Subcutaneous abdominal adipose tissue (tissue), 5 donors: ENCODE results near the gene CYB5B.

Source experiments
- H3K27ac ChIP-seq: one replicate; pipeline ENCODE4 v1.7.0; 2013; ENCODE audit warnings: low read depth, mild to moderate bottlenecking, inconsistent platforms, low read length, moderate library complexity
- H3K27me3 ChIP-seq, 5 donors: one replicate each; pipeline ENCODE4 v1.7.0; 2013; ENCODE audit warnings: low read length in 5 of 5, inconsistent platforms in 1 of 5; ENCODE audit not compliant: control insufficient read depth in 5 of 5, insufficient read depth in 4 of 5
- H3K36me3 ChIP-seq, 5 donors: one replicate each; pipeline ENCODE4 v1.7.0; 2013; ENCODE audit warnings: low read length in 5 of 5; ENCODE audit not compliant: control insufficient read depth in 5 of 5, insufficient read depth in 5 of 5
- H3K4me1 ChIP-seq, 5 donors: one replicate each; pipeline ENCODE4 v1.7.0; 2013; ENCODE audit warnings: low read length in 5 of 5, mild to moderate bottlenecking in 3 of 5, moderate library complexity in 1 of 5; ENCODE audit not compliant: control insufficient read depth in 5 of 5, insufficient read depth in 5 of 5
- H3K4me3 ChIP-seq, 5 donors: one replicate each; pipeline ENCODE4 v1.7.0; 2013; ENCODE audit warnings: low read length in 5 of 5, low read depth in 1 of 5
- H3K9ac ChIP-seq, 5 donors: one replicate each; pipeline ENCODE4 v1.7.0; 2013; ENCODE audit warnings: low read length in 5 of 5, mild to moderate bottlenecking in 4 of 5, moderate library complexity in 3 of 5
- H3K9me3 ChIP-seq, 5 donors: one replicate each; pipeline ENCODE4 v1.7.0; 2013; ENCODE audit warnings: low read length in 5 of 5; ENCODE audit not compliant: control insufficient read depth in 5 of 5
- donor health status: healthy.
- donor health status: healthy.
- donor health status: healthy.
- donor health status: healthy.
- donor health status: healthy.

CYB5B gene

DNA sequence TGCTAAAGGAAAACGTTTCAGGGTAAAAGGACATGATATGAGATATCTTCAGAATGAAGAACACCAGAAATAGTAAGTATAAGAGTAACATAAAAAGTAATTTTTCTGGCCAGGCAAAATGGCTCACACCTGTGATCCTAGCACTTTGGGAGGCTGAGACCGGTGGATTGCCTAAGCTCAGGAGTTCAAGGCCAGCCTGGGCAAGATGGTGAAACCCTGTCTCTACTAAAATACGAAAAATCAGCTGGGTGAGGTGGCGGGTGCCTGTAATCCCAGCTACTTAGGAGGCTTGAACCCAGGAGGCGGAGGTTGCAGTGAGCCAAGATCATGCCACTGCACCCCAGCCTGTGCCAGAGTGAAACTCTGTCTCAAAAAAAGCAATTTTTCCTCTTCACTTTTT is 84.7 kb downstream of the CYB5B start:
- no peaks in the 10 kb centered on the region for H3K27me3 ChIP-seq

DNA sequence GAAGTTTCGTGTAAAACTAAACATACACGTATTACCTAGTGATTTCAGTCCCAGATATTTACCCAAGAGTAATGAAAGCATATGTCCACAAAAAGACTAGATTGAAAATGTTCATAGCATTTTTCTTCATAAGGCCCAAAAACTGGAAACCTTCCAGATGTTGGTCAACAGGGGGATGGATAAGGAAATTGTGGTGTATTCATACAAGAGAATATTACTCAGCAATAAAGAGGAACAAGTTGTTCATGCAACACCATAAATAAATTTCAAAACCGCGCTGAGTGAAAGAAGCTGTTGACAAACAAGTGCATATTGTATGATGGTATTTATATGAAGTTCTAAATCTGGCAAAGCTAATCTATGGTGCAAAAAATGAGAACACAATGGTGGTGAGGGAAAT is 87.2 kb downstream of the CYB5B start:
- Histone ChIP-seq H3K4me1 (peaks cover 0 to 4% (median 0%) of the 10 kb centered on the region in 5 donors), H3K27ac (no peak overlapping the region), H3K4me3 (no peak overlapping the region), H3K27me3 (no peaks in the 10 kb centered on the region), H3K9ac (no peak overlapping the region), H3K9me3 (no peaks in the 10 kb centered on the region), H3K36me3 (no peaks in the 10 kb centered on the region)

More for the DNA sequence above, 84.7 kb downstream of the CYB5B start:
- Histone ChIP-seq H3K9me3 (no peaks in the 10 kb centered on the region), H3K4me1 (peaks cover 0 to 4% (median 0%) of the 10 kb centered on the region in 5 donors), H3K9ac (no peak overlapping the region), H3K27ac (no peak overlapping the region), H3K4me3 (no peak overlapping the region), H3K36me3 (no peaks in the 10 kb centered on the region)

DNA sequence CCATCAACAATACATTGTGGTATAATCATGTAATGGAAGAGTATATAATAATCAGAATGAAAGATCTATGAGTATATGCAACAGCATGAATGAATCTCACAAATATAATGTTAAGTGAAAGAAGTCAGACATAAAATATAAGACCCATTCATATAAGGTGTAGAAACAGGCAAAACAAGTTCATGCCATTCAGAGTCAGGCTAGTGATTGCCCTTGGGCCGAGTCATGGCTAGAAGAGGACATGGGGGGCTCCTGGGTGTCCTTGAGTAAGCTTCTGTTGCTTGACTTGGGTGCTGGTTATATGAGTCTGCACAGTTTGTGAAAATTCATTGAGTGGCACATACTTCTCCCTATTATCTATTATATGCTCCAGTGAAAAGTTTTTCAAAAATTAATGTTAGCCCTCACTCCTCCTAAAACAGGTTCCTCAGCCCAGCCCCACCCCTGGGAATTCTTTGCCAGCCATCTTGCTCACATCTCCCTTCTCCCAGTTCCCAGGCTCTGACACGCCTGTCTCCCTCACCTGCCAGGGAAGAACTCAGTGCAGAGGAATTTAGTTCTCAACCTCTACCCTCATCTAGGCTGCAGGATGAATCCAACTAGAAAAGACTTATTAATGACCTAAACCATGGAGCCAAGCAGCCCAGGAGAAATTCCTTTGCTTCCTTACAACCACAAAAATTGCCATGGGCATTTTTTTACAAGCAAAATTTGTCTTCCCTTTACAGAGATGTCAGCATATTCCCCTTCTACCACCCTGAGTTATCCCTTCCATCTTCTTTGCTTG is 89.0 kb downstream of the CYB5B start:
- no peak overlapping the region for H3K4me3 ChIP-seq
- no peaks in the 10 kb centered on the region for H3K9me3 ChIP-seq
- H3K9ac ChIP-seq: no peak overlapping the region
- peaks cover 0 to 4% (median 0%) of the 10 kb centered on the region in 5 donors for H3K4me1 ChIP-seq
- H3K36me3 ChIP-seq: no peaks in the 10 kb centered on the region
- H3K27ac ChIP-seq: no peak overlapping the region
- H3K27me3 ChIP-seq: no peaks in the 10 kb centered on the region

DNA sequence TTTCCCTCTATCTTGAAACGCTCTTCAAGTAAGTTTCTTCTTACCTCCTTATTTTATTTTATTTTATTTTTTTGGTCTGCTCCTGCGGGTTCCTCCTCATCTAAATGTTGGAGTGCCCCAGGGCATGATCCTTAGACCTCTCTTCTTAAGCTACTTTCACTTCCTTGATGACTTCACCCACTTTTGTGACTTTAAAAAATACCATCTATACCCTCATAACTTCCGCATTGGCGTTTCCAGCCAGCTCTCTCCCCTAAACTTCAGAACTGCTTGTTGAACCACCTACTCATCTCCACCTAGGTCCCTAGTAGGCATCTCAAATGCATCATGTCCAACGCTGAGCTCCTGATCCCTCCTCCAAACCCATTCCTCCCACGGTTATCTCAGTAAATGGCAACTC is 89.9 kb downstream of the CYB5B start:
- no peak overlapping the region for H3K9ac ChIP-seq

More for the DNA sequence above, 89.9 kb downstream of the CYB5B start:
- Histone ChIP-seq H3K4me1 (peaks cover 0 to 4% (median 0%) of the 10 kb centered on the region in 5 donors), H3K4me3 (no peak overlapping the region), H3K27me3 (no peaks in the 10 kb centered on the region), H3K27ac (no peak overlapping the region), H3K36me3 (no peaks in the 10 kb centered on the region), H3K9me3 (no peaks in the 10 kb centered on the region)
